Measurements from ENCODE around the gene SNX32.

SNX32 gene

GRCh38 chr11:65797711-65798110, 36.1 kb upstream of the SNX32 start:
- CTCF ChIA-PET: interaction anchor here (1.3 to 3.5 kb wide), 7 partner anchors 9 to 53 kb away, joined by 3 to 25 read pairs (median 5); no protein-coding TSS in a partner anchor
- POLR2A ChIA-PET: no interaction called here

GRCh38 chr11:65798882-65799281, 34.9 kb upstream of the SNX32 start:
- ChIA-PET POLR2A (no interaction called here), CTCF (interaction anchor here (1.3 to 3.5 kb wide), 6 partner anchors 8 to 54 kb away, joined by 3 to 25 read pairs (median 4); no protein-coding TSS in a partner anchor)
- no peak overlapping the region for H3K4me3 ChIP-seq (ENCODE audit: low read depth, low read length)
- DNase-seq (ENCODE audit: low read depth, low spot score): no peak
- no peak for TF ChIP-seq CTCF (IDR thresholded peaks at IDR 0.05; ENCODE audit: insufficient read depth, low read length, missing control alignments)

More at GRCh38 chr11:65797711-65798110, 36.1 kb upstream of the SNX32 start:
- no peak overlapping the region for H3K4me3 ChIP-seq (ENCODE audit: low read depth, low read length)
- DNase-seq (ENCODE audit: low read depth, low spot score): no peak
- no peak for TF ChIP-seq CTCF (IDR thresholded peaks at IDR 0.05; ENCODE audit: insufficient read depth, low read length, missing control alignments)

GRCh38 chr11:65801153-65801987, 32.4 kb upstream of the SNX32 start:
- TF ChIP-seq CTCF (IDR thresholded peaks at IDR 0.05; ENCODE audit: insufficient read depth, low read length, missing control alignments): no peak
- ChIA-PET CTCF (interaction anchor here (0.7 to 1.3 kb wide), 4 partner anchors 14 to 92 kb away, joined by 3 read pairs; partner anchors contain the start of genes AP5B1 and KAT5), POLR2A (no interaction called here)
- DNase-seq (ENCODE audit: low read depth, low spot score): no peak
- H3K4me3 ChIP-seq (ENCODE audit: low read depth, low read length): no peak overlapping the region

- TF ChIP-seq CTCF (IDR thresholded peaks at IDR 0.05; ENCODE audit: insufficient read depth, low read length, missing control alignments): no peak
- CTCF ChIA-PET: interaction anchor here (0.6 to 4.1 kb wide), 5 partner anchors 15 to 220 kb away, joined by 3 to 24 read pairs (median 3); partner anchors contain the start of gene AP5B1
- POLR2A ChIA-PET: no interaction called here
- H3K4me3 ChIP-seq (ENCODE audit: low read depth, low read length): no peak overlapping the region
- DNase-seq (ENCODE audit: low read depth, low spot score): no peak
These were observed 30.9 kb upstream of the SNX32 start for GRCh38 chr11:65802841-65803240.

- no peak for TF ChIP-seq CTCF (IDR thresholded peaks at IDR 0.05; ENCODE audit: insufficient read depth, low read length, missing control alignments)
- CTCF ChIA-PET: interaction anchor here (0.6 to 4.1 kb wide), 3 partner anchors 14 to 93 kb away, joined by 3 to 24 read pairs (median 3); no protein-coding TSS in a partner anchor
These were observed 29.8 kb upstream of the SNX32 start for GRCh38 chr11:65803797-65804492.

GRCh38 chr11:65806979-65807378, 26.8 kb upstream of the SNX32 start:
- no peak for DNase-seq (ENCODE audit: low read depth, low spot score)
- POLR2A ChIA-PET: no interaction called here
- no peak overlapping the region for H3K4me3 ChIP-seq (ENCODE audit: low read depth, low read length)
- CTCF ChIA-PET: interaction anchor here (0.8 to 4.2 kb wide), 6 partner anchors 8 to 96 kb away, joined by 3 to 47 read pairs (median 6); partner anchors contain the start of gene KAT5
- TF ChIP-seq CTCF (IDR thresholded peaks at IDR 0.05; ENCODE audit: insufficient read depth, low read length, missing control alignments): no peak

More at GRCh38 chr11:65803797-65804492, 29.8 kb upstream of the SNX32 start:
- POLR2A ChIA-PET: no interaction called here
- DNase-seq (ENCODE audit: low read depth, low spot score): no peak
- no peak overlapping the region for H3K4me3 ChIP-seq (ENCODE audit: low read depth, low read length)

All from AG04449 (cell line).